Measurements from ENCODE around the gene CRAMP1. TPM values are rescaled to one million over a fixed set of nuclear protein-coding genes. Genes with fewer than 3 reads are reported as not detected.
"Not testable (repeated sequence)": the region's sequence is repeated elsewhere in the genome, so short reads cannot be mapped to it uniquely, and the experiment has no call there.

CRAMP1 gene
- total RNA-seq, 4 donors from 2014 or later, result 11.6 to 30.6 (median 17.8) TPM

- TF ChIP-seq POLR2A (IDR thresholded peaks at IDR 0.05) (no peak), CTCF (IDR thresholded peaks at IDR 0.05) (no peak), EP300 (IDR thresholded peaks at IDR 0.05) (no peak)
- no peak for DNase-seq (ENCODE audit: low spot score in 2 of 2)
- Histone ChIP-seq H3K9me3 (no peaks in the 10 kb centered on the region), H3K4me3 (no peak overlapping the region), H3K27me3 (no peaks in the 10 kb centered on the region), H3K4me1 (no peaks in the 10 kb centered on the region), H3K27ac (no peak overlapping the region), H3K36me3 (peaks cover 0 to 76% (median 7%) of the 10 kb centered on the region in 3 donors)
- 77 to 90% methylated on average over 10 of the region's 10 CpGs for WGBS, 2 donors
These were observed 86.5 kb downstream of the CRAMP1 start for GRCh38 chr16:1698680-1699079.

- TF ChIP-seq EP300 (IDR thresholded peaks at IDR 0.05) (no peak), POLR2A (IDR thresholded peaks at IDR 0.05) (no peak), CTCF (IDR thresholded peaks at IDR 0.05) (no peak)
- H3K36me3 ChIP-seq, result peaks cover 0 to 68% (median 7%) of the 10 kb centered on the region in 3 donors
- no peak overlapping the region for H3K4me3 ChIP-seq
- no peaks in the 10 kb centered on the region for H3K27me3 ChIP-seq
- no peak for DNase-seq (ENCODE audit: low spot score in 2 of 2)
- H3K9me3 ChIP-seq, result no peaks in the 10 kb centered on the region
- H3K27ac ChIP-seq, result no peak overlapping the region
- WGBS, 2 donors, result 82 to 100% methylated on average over 3 of the region's 3 CpGs
- H3K4me1 ChIP-seq, result peaks cover 0 to 6% (median 4%) of the 10 kb centered on the region in 4 donors
These were observed 88.1 kb downstream of the CRAMP1 start for GRCh38 chr16:1700246-1700645.

DNA sequence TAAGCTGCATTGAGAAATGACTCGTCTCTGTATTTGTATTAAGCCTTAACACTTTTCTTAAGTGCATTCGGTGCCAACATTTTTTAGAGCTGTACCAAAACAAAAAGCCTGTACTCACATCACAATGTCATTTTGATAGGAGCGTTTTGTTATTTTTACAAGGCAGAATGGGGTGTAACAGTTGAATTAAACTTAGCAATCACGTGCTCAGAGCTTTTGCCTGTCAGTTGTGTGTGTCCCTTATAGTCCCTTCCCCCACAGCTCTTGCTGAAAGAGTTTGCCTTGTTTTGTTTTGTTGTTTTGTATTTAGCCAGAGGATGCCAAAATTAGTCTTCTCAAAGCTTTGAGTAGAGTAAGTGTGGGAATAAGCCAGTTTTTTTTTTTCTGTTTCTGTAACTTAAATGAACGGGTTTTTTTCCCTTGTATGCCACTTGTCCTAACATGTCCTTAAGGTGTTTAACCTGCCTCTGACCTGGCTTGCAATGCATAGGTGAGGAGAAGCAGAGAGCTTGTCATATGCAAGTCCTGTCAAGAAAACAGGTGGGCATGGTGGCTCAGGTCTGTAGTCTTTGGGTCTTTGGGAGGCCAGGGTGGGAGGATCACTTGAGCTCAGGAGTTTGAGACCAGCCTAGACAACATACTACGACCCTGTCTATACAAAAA, 89.2 kb downstream of the CRAMP1 start:
- no peak for DNase-seq (ENCODE audit: low spot score in 2 of 2)
- 74 to 80% methylated on average over 6 of the region's 6 CpGs for WGBS, 2 donors
- peaks cover 0 to 9% (median 5%) of the 10 kb centered on the region in 4 donors for H3K4me1 ChIP-seq
- H3K36me3 ChIP-seq, result peaks cover 0 to 58% (median 7%) of the 10 kb centered on the region in 3 donors
- TF ChIP-seq CTCF (IDR thresholded peaks at IDR 0.05), result no peak
- TF ChIP-seq EP300 (IDR thresholded peaks at IDR 0.05), result no peak
- TF ChIP-seq POLR2A (IDR thresholded peaks at IDR 0.05), result no peak
- no peak overlapping the region for H3K27ac ChIP-seq
- H3K9me3 ChIP-seq, result no peaks in the 10 kb centered on the region
- H3K4me3 ChIP-seq, result no peak overlapping the region
- no peaks in the 10 kb centered on the region for H3K27me3 ChIP-seq

- 1% methylated on average over 16 of the region's 16 CpGs for WGBS, 2 donors
- not testable (repeated sequence) for H3K27me3 ChIP-seq, H3K9me3 ChIP-seq
- H3K36me3 ChIP-seq, result peaks cover 0 to 24% (median 0%) of the 10 kb centered on the region in 3 donors
- peak in 1 of 2 donors; percentile 12 for DNase-seq (ENCODE audit: low spot score in 2 of 2)
- peaks cover 0 to 37% (median 22%) of the 10 kb centered on the region in 4 donors for H3K4me1 ChIP-seq
- peak overlapping the region; percentile 47 to 96 (median 90) for H3K27ac ChIP-seq
- H3K4me3 ChIP-seq, result peak overlapping the region; percentile 74 to 92 (median 80)
These were observed 93.1 kb downstream of the CRAMP1 start for GRCh38 chr16:1705324-1705687.

DNA sequence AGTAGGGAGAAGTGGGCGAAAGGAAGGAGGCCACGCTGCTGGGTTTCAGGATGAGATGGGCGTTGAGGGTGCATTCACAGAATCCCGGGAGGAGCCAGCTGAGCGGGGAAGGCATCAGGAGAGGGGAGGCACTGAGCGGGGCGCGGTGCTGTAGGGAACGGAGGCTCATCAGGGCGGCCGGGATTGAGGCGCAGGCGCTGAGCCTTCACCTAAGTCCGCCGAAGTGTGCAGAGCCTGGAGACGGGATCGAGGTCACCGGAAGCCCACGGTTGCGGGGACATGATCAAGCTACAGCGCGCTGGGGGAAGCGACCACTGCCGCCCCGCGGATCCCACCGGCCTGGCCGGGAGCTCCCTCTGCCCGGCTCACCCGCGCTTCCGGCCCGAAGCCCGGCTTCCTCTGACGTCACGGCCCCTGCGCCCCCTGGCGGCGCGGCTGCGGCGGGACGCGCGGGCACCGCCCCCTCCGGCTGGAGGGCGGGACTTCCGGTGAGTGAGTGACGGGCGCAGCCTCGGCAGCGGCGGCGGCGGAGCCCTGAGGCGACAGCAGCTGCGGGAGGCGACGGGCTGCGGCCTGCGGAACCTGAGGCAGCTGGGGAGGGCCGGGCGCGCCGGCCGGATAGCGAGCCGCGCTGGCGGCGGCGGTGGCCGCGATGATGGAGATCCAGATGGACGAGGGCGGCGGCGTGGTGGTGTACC, 93.7 kb downstream of the CRAMP1 start, which contains the start of gene MAPK8IP3:
TSS of gene MAPK8IP3 (plus strand) at position 508 of the 698 bp plus-strand sequence. CDS start at position 653, 145 bp downstream.
- H3K4me3 ChIP-seq, result peak within 1 kb of the TSS; percentile 77 to 100 (median 88)
- TF ChIP-seq CTCF (IDR thresholded peaks at IDR 0.05) (peak; percentile 99 to 100 (median 99)), EP300 (IDR thresholded peaks at IDR 0.05) (peak in 1 of 2 donors; percentile 92), POLR2A (IDR thresholded peaks at IDR 0.05) (peak; percentile 90 to 95)
- WGBS, 2 donors, result 0 to 1% methylated on average over 47 to 73 of the region's 79 CpGs
- peaks cover 0 to 18% (median 0%) of the 10 kb centered on the region in 3 donors for H3K36me3 ChIP-seq
- H3K4me1 ChIP-seq, result peaks cover 0 to 38% (median 22%) of the 10 kb centered on the region in 4 donors
- H3K27me3 ChIP-seq, result no peaks in the 10 kb centered on the region
- no peaks in the 10 kb centered on the region for H3K9me3 ChIP-seq
- DNase-seq (ENCODE audit: low spot score in 2 of 2), result peak; percentile 82 to 89
- H3K27ac ChIP-seq, result peak within 1 kb of the TSS; percentile 47 to 96 (median 90)

Measured in tibial nerve (tissue), 4 donors.